Measurements from ENCODE around the gene CCDC93. TPM values are rescaled to one million over a fixed set of nuclear protein-coding genes. Genes with fewer than 3 reads are reported as not detected.

Gene CCDC93
- total RNA-seq, 1 experiment from 2014 or later, result 31.5 TPM

GRCh38 chr2:117945296-117945695 is 68.6 kb downstream of the CCDC93 start:
- CTCF ChIA-PET, result no interaction called here
- H3K27me3 ChIP-seq (ENCODE audit: control insufficient read depth, insufficient read depth, low read length), result no peaks in the 10 kb centered on the region
- no peaks in the 10 kb centered on the region for H3K4me1 ChIP-seq (ENCODE audit: control insufficient read depth, insufficient read depth, low read length)
- no peak overlapping the region for H3K4me3 ChIP-seq (ENCODE audit: low read depth in 2 of 2, low read length in 2 of 2)
- no TSS peak for BruUV-seq (replicated peaks)
- in situ Hi-C loops (cut with HindIII; ENCODE audit: low pct_unique_long_range_greater_than_20kb, low sequenced_read_pairs), result no loop called here
- POLR2A ChIA-PET, result no interaction called here
- no peak overlapping the region for H3K27ac ChIP-seq (ENCODE audit: low read length)
- peaks cover 25% of the 10 kb centered on the region for H3K36me3 ChIP-seq (ENCODE audit: control insufficient read depth, insufficient read depth, low read length)
- DNase-seq (ENCODE audit: low read depth, low spot score) (no peak), ATAC-seq (no peak)
- TF ChIP-seq TCF7L2 (IDR thresholded peaks at IDR 0.05; ENCODE audit: low read depth, low read length) (no peak), SIN3A (IDR thresholded peaks at IDR 0.05; ENCODE audit: borderline replicate concordance, insufficient read depth, low read depth, low read length) (no peak), POLR2AphosphoS5 (IDR thresholded peaks at IDR 0.05; ENCODE audit: low read depth, low read length) (no peak), REST (IDR thresholded peaks at IDR 0.05; ENCODE audit: insufficient read depth in 1 of 2, low read depth in 2 of 2, low read length in 1 of 2) (no peak), CTCF (IDR thresholded peaks at IDR 0.05) (no peak)
- intact Hi-C loops (cut with micrococcal nuclease; ENCODE audit: unreplicated experiment), result no loop called here
- H3K9me3 ChIP-seq (ENCODE audit: control insufficient read depth, insufficient read depth, low read depth, low read length), result no peaks in the 10 kb centered on the region

- Histone ChIP-seq H3K36me3 (ENCODE audit: control insufficient read depth, insufficient read depth, low read length) (peaks cover 25% of the 10 kb centered on the region), H3K4me1 (ENCODE audit: control insufficient read depth, insufficient read depth, low read length) (no peaks in the 10 kb centered on the region), H3K9me3 (ENCODE audit: control insufficient read depth, insufficient read depth, low read depth, low read length) (no peaks in the 10 kb centered on the region), H3K27ac (ENCODE audit: low read length) (no peak overlapping the region), H3K27me3 (ENCODE audit: control insufficient read depth, insufficient read depth, low read length) (no peaks in the 10 kb centered on the region), H3K4me3 (ENCODE audit: low read depth in 2 of 2, low read length in 2 of 2) (no peak overlapping the region)
- BruUV-seq (replicated peaks), result no TSS peak
- TF ChIP-seq REST (IDR thresholded peaks at IDR 0.05; ENCODE audit: insufficient read depth in 1 of 2, low read depth in 2 of 2, low read length in 1 of 2) (no peak), TCF7L2 (IDR thresholded peaks at IDR 0.05; ENCODE audit: low read depth, low read length) (no peak), CTCF (IDR thresholded peaks at IDR 0.05) (no peak), SIN3A (IDR thresholded peaks at IDR 0.05; ENCODE audit: borderline replicate concordance, insufficient read depth, low read depth, low read length) (no peak), POLR2AphosphoS5 (IDR thresholded peaks at IDR 0.05; ENCODE audit: low read depth, low read length) (no peak)
- POLR2A ChIA-PET, result no interaction called here
- no peak for DNase-seq (ENCODE audit: low read depth, low spot score)
- in situ Hi-C loops (cut with HindIII; ENCODE audit: low pct_unique_long_range_greater_than_20kb, low sequenced_read_pairs), result no loop called here
- intact Hi-C loops (cut with micrococcal nuclease; ENCODE audit: unreplicated experiment), result no loop called here
- CTCF ChIA-PET, result no interaction called here
- no peak for ATAC-seq
Observed at GRCh38 chr2:117944816-117945215, 69.1 kb downstream of the CCDC93 start.
